GM23338 (cell line): ENCODE results near the gene TBX2.

Experiments
- TF ChIP-seq, protein P1 (sequence below): IDR thresholded peaks from one replicate; pipeline ENCODE4 v1.6.1; 2018; ENCODE audit warnings: antibody characterized with exemption; ENCODE audit not compliant: unreplicated experiment
- TF ChIP-seq, protein P2 (sequence below), 2 experiments: fragments of 200-600 bp in 1 of 2; sonication (generic) in 1 of 2; conservative IDR thresholded peaks; 2 replicates each; pipeline versions ENCODE4 v1.5.1 to v1.6.1; 2016 to 2017; ENCODE audit warnings: antibody characterized with exemption in 2 of 2, low read depth in 2 of 2, mild to moderate bottlenecking in 2 of 2, moderate library complexity in 1 of 2

DNA sequence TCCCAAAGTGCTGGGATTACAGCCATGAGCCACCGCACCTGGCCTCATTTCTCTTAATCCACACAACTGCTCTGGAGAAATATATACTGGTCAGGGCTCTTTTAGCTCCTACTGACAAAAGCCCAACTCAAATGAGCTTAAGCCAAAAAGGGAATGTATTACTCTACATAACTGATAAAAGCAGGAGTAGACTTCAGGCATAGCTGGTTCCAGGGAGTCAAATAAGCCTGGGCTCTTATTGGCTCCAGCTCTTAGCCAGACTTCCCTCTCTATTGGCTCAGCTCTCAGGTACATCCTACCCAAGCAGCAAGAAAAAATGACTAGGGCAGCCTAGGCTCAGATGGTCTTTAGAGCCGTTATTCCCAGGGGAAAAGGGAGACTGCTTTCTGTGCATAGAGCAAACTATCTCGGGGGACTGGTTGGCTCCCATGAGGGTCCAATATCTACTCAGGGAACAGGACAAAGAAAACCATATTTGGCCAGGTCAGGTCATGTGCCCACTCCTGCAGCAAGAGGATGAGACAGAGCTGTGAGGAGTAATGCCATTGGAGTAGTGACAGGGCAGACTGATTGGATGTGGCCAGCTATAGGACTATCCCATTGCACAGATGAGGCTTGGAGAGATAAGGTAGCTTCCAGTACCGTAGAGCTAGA lies 21.2 kb downstream of the TBX2 start:
- TF ChIP-seq, protein P1, sequence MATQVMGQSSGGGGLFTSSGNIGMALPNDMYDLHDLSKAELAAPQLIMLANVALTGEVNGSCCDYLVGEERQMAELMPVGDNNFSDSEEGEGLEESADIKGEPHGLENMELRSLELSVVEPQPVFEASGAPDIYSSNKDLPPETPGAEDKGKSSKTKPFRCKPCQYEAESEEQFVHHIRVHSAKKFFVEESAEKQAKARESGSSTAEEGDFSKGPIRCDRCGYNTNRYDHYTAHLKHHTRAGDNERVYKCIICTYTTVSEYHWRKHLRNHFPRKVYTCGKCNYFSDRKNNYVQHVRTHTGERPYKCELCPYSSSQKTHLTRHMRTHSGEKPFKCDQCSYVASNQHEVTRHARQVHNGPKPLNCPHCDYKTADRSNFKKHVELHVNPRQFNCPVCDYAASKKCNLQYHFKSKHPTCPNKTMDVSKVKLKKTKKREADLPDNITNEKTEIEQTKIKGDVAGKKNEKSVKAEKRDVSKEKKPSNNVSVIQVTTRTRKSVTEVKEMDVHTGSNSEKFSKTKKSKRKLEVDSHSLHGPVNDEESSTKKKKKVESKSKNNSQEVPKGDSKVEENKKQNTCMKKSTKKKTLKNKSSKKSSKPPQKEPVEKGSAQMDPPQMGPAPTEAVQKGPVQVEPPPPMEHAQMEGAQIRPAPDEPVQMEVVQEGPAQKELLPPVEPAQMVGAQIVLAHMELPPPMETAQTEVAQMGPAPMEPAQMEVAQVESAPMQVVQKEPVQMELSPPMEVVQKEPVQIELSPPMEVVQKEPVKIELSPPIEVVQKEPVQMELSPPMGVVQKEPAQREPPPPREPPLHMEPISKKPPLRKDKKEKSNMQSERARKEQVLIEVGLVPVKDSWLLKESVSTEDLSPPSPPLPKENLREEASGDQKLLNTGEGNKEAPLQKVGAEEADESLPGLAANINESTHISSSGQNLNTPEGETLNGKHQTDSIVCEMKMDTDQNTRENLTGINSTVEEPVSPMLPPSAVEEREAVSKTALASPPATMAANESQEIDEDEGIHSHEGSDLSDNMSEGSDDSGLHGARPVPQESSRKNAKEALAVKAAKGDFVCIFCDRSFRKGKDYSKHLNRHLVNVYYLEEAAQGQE, result no peak
- TF ChIP-seq, protein P2, sequence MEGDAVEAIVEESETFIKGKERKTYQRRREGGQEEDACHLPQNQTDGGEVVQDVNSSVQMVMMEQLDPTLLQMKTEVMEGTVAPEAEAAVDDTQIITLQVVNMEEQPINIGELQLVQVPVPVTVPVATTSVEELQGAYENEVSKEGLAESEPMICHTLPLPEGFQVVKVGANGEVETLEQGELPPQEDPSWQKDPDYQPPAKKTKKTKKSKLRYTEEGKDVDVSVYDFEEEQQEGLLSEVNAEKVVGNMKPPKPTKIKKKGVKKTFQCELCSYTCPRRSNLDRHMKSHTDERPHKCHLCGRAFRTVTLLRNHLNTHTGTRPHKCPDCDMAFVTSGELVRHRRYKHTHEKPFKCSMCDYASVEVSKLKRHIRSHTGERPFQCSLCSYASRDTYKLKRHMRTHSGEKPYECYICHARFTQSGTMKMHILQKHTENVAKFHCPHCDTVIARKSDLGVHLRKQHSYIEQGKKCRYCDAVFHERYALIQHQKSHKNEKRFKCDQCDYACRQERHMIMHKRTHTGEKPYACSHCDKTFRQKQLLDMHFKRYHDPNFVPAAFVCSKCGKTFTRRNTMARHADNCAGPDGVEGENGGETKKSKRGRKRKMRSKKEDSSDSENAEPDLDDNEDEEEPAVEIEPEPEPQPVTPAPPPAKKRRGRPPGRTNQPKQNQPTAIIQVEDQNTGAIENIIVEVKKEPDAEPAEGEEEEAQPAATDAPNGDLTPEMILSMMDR (conservative IDR thresholded peaks at IDR 0.05; ENCODE audit: low read depth in 2 of 2), result no peak
